ENCODE measurements around the gene CREB3L1. TPM values are rescaled to one million over a fixed set of nuclear protein-coding genes. Genes with fewer than 3 reads are reported as not detected.

CREB3L1 gene
- total and polyA plus RNA-seq, 4 donors = 6.9 to 18.4 (median 9.5) TPM

Other genes with a start within 250 kb of the CREB3L1 start
- gene PHF21A, start 156.2 kb upstream of the CREB3L1 start, total RNA-seq = 10 to 100 TPM; 67.4 to 84.0 TPM
- gene PHF21A, start 156.2 kb upstream of the CREB3L1 start, polyA plus RNA-seq = 10 to 100 TPM; 12.0 to 30.4 TPM
- gene DGKZ, start 69.8 kb downstream of the CREB3L1 start, total RNA-seq = 10 to 100 TPM; 36.1 to 61.1 TPM
- 10 to 100 TPM; 15.8 to 33.4 TPM for gene DGKZ, start 69.8 kb downstream of the CREB3L1 start, polyA plus RNA-seq
- gene MDK, start 104.0 kb downstream of the CREB3L1 start, total RNA-seq = 10 to 100 TPM; 11.8 to 23.4 TPM
- gene MDK, start 104.0 kb downstream of the CREB3L1 start, polyA plus RNA-seq = 10 to 100 TPM; 15.8 to 40.3 TPM
- gene CHRM4, start 114.1 kb downstream of the CREB3L1 start, total RNA-seq = under 1 TPM in 1 of 2 donors, not detected in 1; 0.29 TPM
- gene CHRM4, start 114.1 kb downstream of the CREB3L1 start, polyA plus RNA-seq = 1 to 10 TPM in 1 of 2 donors, under 1 TPM in 1; 0.28 to 1.9 TPM

Measured in aorta (tissue), 4 donors.